BE2C (cell line): ENCODE data around the gene SFXN4.

Source experiments
- DNase-seq: peaks from one replicate; pipeline ENCODE4 v3.0.0-alpha.2; 2020
- H3K27me3 ChIP-seq: fragments of 250-450 bp; sonication (Bioruptor Pico); 2 replicates; pipeline ENCODE4 v1.5.1; 2020; ENCODE audit warnings: mild to moderate bottlenecking
- H3K36me3 ChIP-seq: fragments of 250-450 bp; sonication (Bioruptor Pico); 2 replicates; pipeline ENCODE4 v1.5.1; 2020; ENCODE audit warnings: mild to moderate bottlenecking
- H3K4me1 ChIP-seq: fragments of 250-450 bp; sonication (Bioruptor Pico); 2 replicates; pipeline ENCODE4 v1.5.1; 2020
- H3K4me3 ChIP-seq: 2 replicates; pipeline ENCODE4 v1.5.1; 2011; ENCODE audit warnings: low read depth, low read length
- H3K9me3 ChIP-seq: fragments of 250-450 bp; sonication (Bioruptor Pico); 2 replicates; pipeline ENCODE4 v1.5.1; 2020
- CTCF ChIP-seq: IDR thresholded peaks from 2 replicates; pipeline ENCODE4 v1.5.1; 2012; ENCODE audit warnings: mild to moderate bottlenecking, low read depth, low read length

Gene SFXN4

DNA sequence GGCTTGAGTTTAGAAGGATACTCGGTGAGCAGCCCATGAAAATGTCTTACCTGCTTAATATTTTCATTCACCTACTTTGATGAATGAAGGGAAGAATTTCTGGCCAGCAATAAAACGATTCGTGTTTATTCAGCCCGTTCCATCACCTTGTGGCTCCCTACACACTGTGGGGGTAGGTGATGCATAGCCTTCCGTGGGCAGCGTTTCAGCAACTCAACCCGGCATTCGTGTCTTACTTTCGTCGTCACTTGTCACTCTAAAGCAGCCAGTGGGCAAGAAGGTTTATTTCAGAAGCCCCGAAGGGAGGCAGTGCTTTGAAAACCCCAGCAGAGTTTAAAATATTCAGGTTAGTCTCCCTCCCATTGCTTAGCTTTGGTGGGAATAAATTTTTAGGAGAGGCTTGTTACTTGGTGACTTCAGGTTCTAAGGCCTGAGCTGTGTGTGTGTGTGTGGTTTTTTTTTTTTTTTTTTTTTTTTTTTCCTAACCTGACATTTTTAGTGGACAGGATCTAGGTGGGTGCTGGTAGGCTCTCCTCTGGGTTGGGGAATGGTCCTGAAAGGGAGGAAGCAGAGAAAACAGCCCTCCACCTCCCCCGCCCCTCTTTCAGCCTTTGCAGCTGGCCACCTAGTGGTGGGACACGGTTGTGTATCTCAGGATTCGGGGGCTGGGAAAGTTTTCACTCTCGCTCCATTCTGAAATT, 43.7 kb upstream of the SFXN4 start:
- DNase-seq, result peak; percentile 77
- peak; percentile 86 for TF ChIP-seq CTCF
- Histone ChIP-seq H3K36me3 (no peaks in the 10 kb centered on the region), H3K27me3 (no peaks in the 10 kb centered on the region), H3K4me3 (peak overlapping the region; percentile 81), H3K4me1 (peaks cover 14% of the 10 kb centered on the region), H3K9me3 (no peaks in the 10 kb centered on the region)

- TF ChIP-seq CTCF, result no peak
- Histone ChIP-seq H3K9me3 (no peaks in the 10 kb centered on the region), H3K4me1 (peaks cover 14% of the 10 kb centered on the region), H3K27me3 (no peaks in the 10 kb centered on the region), H3K4me3 (peak overlapping the region; percentile 81), H3K36me3 (no peaks in the 10 kb centered on the region)
- DNase-seq, result no peak
These were observed 43.0 kb upstream of the SFXN4 start for GRCh38 chr10:119208553-119208940.

GRCh38 chr10:119207713-119208552, 42.4 kb upstream of the SFXN4 start:
- H3K27me3 ChIP-seq, result no peaks in the 10 kb centered on the region
- no peak for TF ChIP-seq CTCF
- no peaks in the 10 kb centered on the region for H3K9me3 ChIP-seq
- no peaks in the 10 kb centered on the region for H3K36me3 ChIP-seq
- peak overlapping the region; percentile 81 for H3K4me3 ChIP-seq
- peaks cover 14% of the 10 kb centered on the region for H3K4me1 ChIP-seq
- peak; percentile 50 for DNase-seq

DNA sequence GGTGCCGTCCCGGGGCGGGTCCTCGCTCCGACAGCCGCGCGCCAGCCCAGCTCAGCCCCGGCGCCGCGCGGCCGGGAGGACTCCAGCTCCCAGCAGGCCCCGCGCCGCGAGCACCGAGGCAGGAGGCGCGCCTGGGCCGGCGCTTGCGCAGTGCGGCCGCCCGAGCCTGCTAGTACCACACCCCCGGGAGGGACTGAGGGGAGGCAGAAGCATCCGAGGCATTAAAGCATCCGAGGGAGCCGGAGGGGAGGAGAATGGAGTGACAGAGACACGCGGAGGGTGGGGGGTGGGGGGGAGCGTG, 41.8 kb upstream of the SFXN4 start, which contains the start of gene GRK5:
Gene GRK5, plus strand, starts transcription at position 206 of the 301 bp plus-strand sequence. CDS start 347 bp downstream, outside the sequence.
- no peaks in the 10 kb centered on the region for H3K9me3 ChIP-seq

DNA sequence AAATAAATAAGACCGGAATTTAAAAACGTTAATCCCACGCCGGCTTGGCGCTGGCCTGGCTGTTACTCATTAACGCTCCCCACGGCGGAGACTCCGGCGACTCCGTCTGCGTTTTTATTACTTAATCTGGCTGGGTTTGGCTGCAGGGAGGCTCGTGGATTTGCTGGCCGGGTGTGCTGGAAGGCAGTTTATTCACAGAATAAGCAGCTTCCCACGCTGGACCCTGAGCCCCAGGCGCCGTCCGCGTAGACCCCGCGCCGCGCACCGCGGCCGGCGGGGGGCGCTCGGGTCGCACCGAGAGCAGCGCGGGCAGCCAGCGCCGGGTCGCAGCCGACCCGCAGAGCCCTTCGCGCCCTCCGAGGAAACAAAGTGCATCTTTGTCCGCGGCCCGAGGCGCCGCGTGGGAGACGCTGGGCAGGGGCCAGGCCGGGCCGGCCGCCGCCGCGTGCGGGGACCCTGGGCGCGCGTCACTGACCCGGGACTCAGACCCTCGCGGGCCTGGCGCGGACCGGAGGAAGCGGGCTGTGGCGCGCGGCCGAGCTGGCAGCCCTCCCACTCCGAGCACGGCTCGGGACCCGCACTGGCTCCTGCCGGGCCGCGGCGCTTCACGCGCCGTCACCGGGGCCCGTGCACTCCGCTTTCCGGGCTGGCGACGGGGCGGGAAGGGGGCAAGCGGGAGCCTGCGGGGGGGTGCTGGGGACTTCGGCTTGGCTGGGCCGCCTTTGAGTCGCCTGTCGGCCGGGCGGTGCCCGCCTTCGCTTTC, 41.3 kb upstream of the SFXN4 start:
- Histone ChIP-seq H3K4me1 (peaks cover 8% of the 10 kb centered on the region), H3K36me3 (no peaks in the 10 kb centered on the region), H3K27me3 (no peaks in the 10 kb centered on the region), H3K9me3 (no peaks in the 10 kb centered on the region), H3K4me3 (peak overlapping the region; percentile 51)
- peak; percentile 44 for TF ChIP-seq CTCF
- DNase-seq, result peak; percentile 84

More for the DNA sequence above, 41.8 kb upstream of the SFXN4 start, which contains the start of gene GRK5:
- H3K27me3 ChIP-seq, result no peaks in the 10 kb centered on the region
- peaks cover 9% of the 10 kb centered on the region for H3K4me1 ChIP-seq
- no peak for TF ChIP-seq CTCF
- no peaks in the 10 kb centered on the region for H3K36me3 ChIP-seq
- DNase-seq, result peak; percentile 96
- H3K4me3 ChIP-seq, result peak within 1 kb of the TSS; percentile 81
